ENCODE measurements around the gene RPL15. TPM values are rescaled to one million over a fixed set of nuclear protein-coding genes. Genes with fewer than 3 reads are reported as not detected.

Gene RPL15
- total and polyA plus RNA-seq, 2 experiments from 2014 or later, result 1,419 to 2,722 TPM

GRCh38 chr3:23923786-23924185 lies 6.9 kb downstream of the RPL15 start:
- Histone ChIP-seq H3K4me3 (no peak overlapping the region), H3K36me3 (peaks cover 13% of the 10 kb centered on the region), H3K9me3 (ENCODE audit: low read depth) (no peaks in the 10 kb centered on the region), H3K27me3 (no peaks in the 10 kb centered on the region), H3K27ac (no peak overlapping the region), H3K4me1 (ENCODE audit: low read depth) (peaks cover 3% of the 10 kb centered on the region)
- no peak for TF ChIP-seq CTCF (IDR thresholded peaks at IDR 0.05; ENCODE audit: low read depth, low read length)
- peak in 1 of 2 donors; percentile 84 for DNase-seq (ENCODE audit: low read depth in 1 of 2, low spot score in 1 of 2)

- H3K36me3 ChIP-seq, result no peaks in the 10 kb centered on the region
- H3K27me3 ChIP-seq, result no peaks in the 10 kb centered on the region
- no peak for DNase-seq (ENCODE audit: low read depth in 1 of 2, low spot score in 1 of 2)
- no peaks in the 10 kb centered on the region for H3K4me1 ChIP-seq (ENCODE audit: low read depth)
- no peak for TF ChIP-seq CTCF (IDR thresholded peaks at IDR 0.05; ENCODE audit: low read depth, low read length)
- H3K9me3 ChIP-seq (ENCODE audit: low read depth), result no peaks in the 10 kb centered on the region
- no peak overlapping the region for H3K4me3 ChIP-seq
- H3K27ac ChIP-seq, result no peak overlapping the region
These were observed 9.3 kb downstream of the RPL15 start for GRCh38 chr3:23926246-23926645.

- Histone ChIP-seq H3K4me1 (ENCODE audit: low read depth) (no peaks in the 10 kb centered on the region), H3K9me3 (ENCODE audit: low read depth) (no peaks in the 10 kb centered on the region), H3K4me3 (no peak overlapping the region), H3K27me3 (no peaks in the 10 kb centered on the region), H3K27ac (no peak overlapping the region), H3K36me3 (no peaks in the 10 kb centered on the region)
- DNase-seq (ENCODE audit: low read depth in 1 of 2, low spot score in 1 of 2), result peak in 1 of 2 donors; percentile 19
- peak; percentile 11 for TF ChIP-seq CTCF (IDR thresholded peaks at IDR 0.05; ENCODE audit: low read depth, low read length)
These were observed 9.8 kb downstream of the RPL15 start for GRCh38 chr3:23926736-23927135.

- no peaks in the 10 kb centered on the region for H3K27me3 ChIP-seq
- no peaks in the 10 kb centered on the region for H3K36me3 ChIP-seq
- H3K4me1 ChIP-seq (ENCODE audit: low read depth), result no peaks in the 10 kb centered on the region
- no peak for DNase-seq (ENCODE audit: low read depth in 1 of 2, low spot score in 1 of 2)
- no peak overlapping the region for H3K27ac ChIP-seq
- H3K4me3 ChIP-seq, result no peak overlapping the region
- no peaks in the 10 kb centered on the region for H3K9me3 ChIP-seq (ENCODE audit: low read depth)
- no peak for TF ChIP-seq CTCF (IDR thresholded peaks at IDR 0.05; ENCODE audit: low read depth, low read length)
These were observed 11.6 kb downstream of the RPL15 start for GRCh38 chr3:23928524-23928923.

- Histone ChIP-seq H3K4me1 (ENCODE audit: low read depth) (no peaks in the 10 kb centered on the region), H3K4me3 (no peak overlapping the region), H3K27ac (no peak overlapping the region), H3K36me3 (no peaks in the 10 kb centered on the region), H3K27me3 (no peaks in the 10 kb centered on the region), H3K9me3 (ENCODE audit: low read depth) (no peaks in the 10 kb centered on the region)
- TF ChIP-seq CTCF (IDR thresholded peaks at IDR 0.05; ENCODE audit: low read depth, low read length), result no peak
- DNase-seq (ENCODE audit: low read depth in 1 of 2, low spot score in 1 of 2), result no peak
These were observed 14.7 kb downstream of the RPL15 start for GRCh38 chr3:23931597-23931996.

- Histone ChIP-seq H3K4me3 (no peak overlapping the region), H3K4me1 (ENCODE audit: low read depth) (no peaks in the 10 kb centered on the region), H3K27ac (no peak overlapping the region), H3K27me3 (no peaks in the 10 kb centered on the region), H3K9me3 (ENCODE audit: low read depth) (no peaks in the 10 kb centered on the region), H3K36me3 (no peaks in the 10 kb centered on the region)
- no peak for TF ChIP-seq CTCF (IDR thresholded peaks at IDR 0.05; ENCODE audit: low read depth, low read length)
- no peak for DNase-seq (ENCODE audit: low read depth in 1 of 2, low spot score in 1 of 2)
These were observed 15.6 kb downstream of the RPL15 start for GRCh38 chr3:23932571-23932970.
